Stimulated activated CD8-positive, alpha-beta memory T cell treated with anti-CD3 and anti-CD28 coated beads, Interleukin-4, amount 100 ng/mL, for 48 hours (primary cell): ENCODE data around the gene CLDN22.
"Not testable (repeated sequence)": the region's sequence is repeated elsewhere in the genome, so short reads cannot be mapped to it uniquely, and the experiment has no call there.

Experiments
- DNase-seq: peaks from one replicate; pipeline ENCODE4 v3.0.0-alpha.2; 2020

The CLDN22 gene

GRCh38 chr4:183345261-183345660 is 25.2 kb upstream of the CLDN22 start:
- DNase-seq: no peak

- DNase-seq: no peak
Observed at GRCh38 chr4:183344523-183345255, 24.6 kb upstream of the CLDN22 start.

GRCh38 chr4:183343730-183344129 is 23.7 kb upstream of the CLDN22 start:
- no peak for DNase-seq

GRCh38 chr4:183342541-183343533 is 22.8 kb upstream of the CLDN22 start:
- no peak for DNase-seq

GRCh38 chr4:183337833-183338232 is 17.8 kb upstream of the CLDN22 start:
- no peak for DNase-seq

GRCh38 chr4:183337349-183337748 is 17.3 kb upstream of the CLDN22 start:
- no peak for DNase-seq

- no peak for DNase-seq
Observed at GRCh38 chr4:183335369-183335940, 15.4 kb upstream of the CLDN22 start.

- DNase-seq: no peak
Observed at GRCh38 chr4:183333983-183334382, 13.9 kb upstream of the CLDN22 start.

GRCh38 chr4:183333202-183333601 is 13.1 kb upstream of the CLDN22 start:
- DNase-seq: no peak

GRCh38 chr4:183332447-183332846 is 12.4 kb upstream of the CLDN22 start:
- no peak for DNase-seq

GRCh38 chr4:183330841-183331240 is 10.8 kb upstream of the CLDN22 start:
- no peak for DNase-seq

- no peak for DNase-seq
Observed at GRCh38 chr4:183329954-183330742, 10.1 kb upstream of the CLDN22 start.

GRCh38 chr4:183329244-183329643 is 9.2 kb upstream of the CLDN22 start:
- DNase-seq: no peak

GRCh38 chr4:183328832-183329231 is 8.8 kb upstream of the CLDN22 start:
- DNase-seq: no peak

- no peak for DNase-seq
Observed at GRCh38 chr4:183327827-183328226, 7.8 kb upstream of the CLDN22 start.

- DNase-seq: no peak
Observed at GRCh38 chr4:183326853-183327252, 6.8 kb upstream of the CLDN22 start.

GRCh38 chr4:183326387-183326786 is 6.3 kb upstream of the CLDN22 start:
- not testable (repeated sequence) for DNase-seq

- no peak for DNase-seq
Observed at GRCh38 chr4:183324619-183325018, 4.5 kb upstream of the CLDN22 start.

- DNase-seq: not testable (repeated sequence)
Observed at GRCh38 chr4:183324056-183324455, 4.0 kb upstream of the CLDN22 start.

- DNase-seq: no peak
Observed at GRCh38 chr4:183323295-183323694, 3.2 kb upstream of the CLDN22 start.

GRCh38 chr4:183322326-183322725 is 2.2 kb upstream of the CLDN22 start, which contains the start of gene CLDN24:
TSS of gene CLDN24 (minus strand) at chr4:183322426. CDS start at chr4:183322426, 0 bp downstream.
- DNase-seq: no peak

- no peak for DNase-seq
Observed at GRCh38 chr4:183321516-183321915, 1.4 kb upstream of the CLDN22 start.

GRCh38 chr4:183321079-183321478 is 1.0 kb upstream of the CLDN22 start:
- no peak for DNase-seq
